HG03039 (cell line): ENCODE data around the gene BAHCC1.
"Not testable (repeated sequence)": the region's sequence is repeated elsewhere in the genome, so short reads cannot be mapped to it uniquely, and the experiment has no call there.

Experiments
- ATAC-seq: cut with Tn5 transposase; IDR thresholded peaks from one replicate; pipeline ENCODE4 v1.9.1; 2021; ENCODE audit warnings: mild to moderate bottlenecking, moderate library complexity; ENCODE audit not compliant: unreplicated experiment

BAHCC1 gene

GRCh38 chr17:81411305-81411704 lies 16.0 kb downstream of the BAHCC1 start:
- no peak for ATAC-seq

- no peak for ATAC-seq
Observed at GRCh38 chr17:81412490-81413093, 17.3 kb downstream of the BAHCC1 start.

- ATAC-seq, result no peak
Observed at GRCh38 chr17:81413497-81414135, 18.4 kb downstream of the BAHCC1 start.

GRCh38 chr17:81414756-81415516 lies 19.7 kb downstream of the BAHCC1 start:
- no peak for ATAC-seq

- no peak for ATAC-seq
Observed at GRCh38 chr17:81415681-81416080, 20.4 kb downstream of the BAHCC1 start.

- no peak for ATAC-seq
Observed at GRCh38 chr17:81416612-81417011, 21.4 kb downstream of the BAHCC1 start.

- no peak for ATAC-seq
Observed at GRCh38 chr17:81417049-81417878, 22.0 kb downstream of the BAHCC1 start.

GRCh38 chr17:81417879-81418709 lies 22.8 kb downstream of the BAHCC1 start:
- no peak for ATAC-seq

- ATAC-seq, result no peak
Observed at GRCh38 chr17:81418710-81419318, 23.6 kb downstream of the BAHCC1 start.

GRCh38 chr17:81419319-81419885 lies 24.1 kb downstream of the BAHCC1 start:
- ATAC-seq, result no peak

GRCh38 chr17:81419886-81420768 lies 24.9 kb downstream of the BAHCC1 start:
- ATAC-seq, result no peak

GRCh38 chr17:81420769-81421462 lies 25.7 kb downstream of the BAHCC1 start:
- ATAC-seq, result no peak

GRCh38 chr17:81422776-81423697 lies 27.8 kb downstream of the BAHCC1 start:
- ATAC-seq, result no peak

- ATAC-seq, result no peak
Observed at GRCh38 chr17:81423698-81424071, 28.4 kb downstream of the BAHCC1 start.

GRCh38 chr17:81424151-81425017 lies 29.1 kb downstream of the BAHCC1 start:
- no peak for ATAC-seq

- ATAC-seq, result not testable (repeated sequence)
Observed at GRCh38 chr17:81425041-81425440, 29.8 kb downstream of the BAHCC1 start.
